Karpas-422 (cell line): ENCODE results near the gene C1QA. TPM values are rescaled to one million over a fixed set of nuclear protein-coding genes. Genes with fewer than 3 reads are reported as not detected.

ENCODE experiments used
- DNase-seq: peaks from one replicate; pipeline ENCODE4 v3.0.0-alpha.2; 2015
- H2AFZ ChIP-seq: fragments of 200-600 bp; sonication (generic); 2 replicates; pipeline ENCODE4 v1.6.1; 2014; ENCODE audit warnings: antibody characterized with exemption, low read length, mixed read lengths
- H3K27ac ChIP-seq: fragments of 200-600 bp; sonication (generic); 2 replicates; pipeline ENCODE4 v1.5.1; 2014; ENCODE audit warnings: mild to moderate bottlenecking, low read length, moderate library complexity
- H3K27me3 ChIP-seq: fragments of 200-600 bp; sonication (generic); 2 replicates; pipeline ENCODE4 v1.6.1; 2014; ENCODE audit warnings: low read length, mixed read lengths
- H3K36me3 ChIP-seq: fragments of 200-600 bp; sonication (generic); 2 replicates; pipeline ENCODE4 v1.6.1; 2014; ENCODE audit warnings: low read length, mixed read lengths; ENCODE audit not compliant: insufficient read depth
- H3K4me1 ChIP-seq: fragments of 200-600 bp; sonication (generic); 2 replicates; pipeline ENCODE4 v1.6.1; 2014; ENCODE audit warnings: mild to moderate bottlenecking, low read length, mixed read lengths
- H3K4me2 ChIP-seq: fragments of 200-600 bp; sonication (generic); 2 replicates; pipeline ENCODE4 v1.6.1; 2014; ENCODE audit warnings: low read length, low read depth, mild to moderate bottlenecking; ENCODE audit not compliant: poor library complexity, severe bottlenecking
- H3K4me3 ChIP-seq: fragments of 200-600 bp; sonication (generic); 2 replicates; pipeline ENCODE4 v1.5.1; 2014; ENCODE audit warnings: mild to moderate bottlenecking, antibody characterized with exemption, low read length, mixed read lengths
- H3K79me2 ChIP-seq: fragments of 200-600 bp; sonication (generic); 2 replicates; pipeline ENCODE4 v1.6.1; 2014; ENCODE audit warnings: mild to moderate bottlenecking, low read length, mixed read lengths
- H3K9ac ChIP-seq: fragments of 200-600 bp; sonication (generic); 2 replicates; pipeline ENCODE4 v1.6.0; 2014; ENCODE audit warnings: low read length
- H3K9me2 ChIP-seq: fragments of 200-600 bp; sonication (generic), shearing (Covaris generic); replicated peaks from 2 replicates; pipeline ENCODE4 v1.6.0; 2014; ENCODE audit warnings: mild to moderate bottlenecking, low read length, moderate library complexity; ENCODE audit not compliant: insufficient read depth
- H3K9me3 ChIP-seq: fragments of 300-700, 200-600 bp; sonication (generic); 2 replicates; pipeline ENCODE4 v1.6.1; 2014; ENCODE audit warnings: low read length, mixed read lengths
- H4K20me1 ChIP-seq: fragments of 200-600 bp; sonication (generic); 2 replicates; pipeline ENCODE4 v1.6.1; 2014; ENCODE audit warnings: mild to moderate bottlenecking, antibody characterized with exemption, low read length, low read depth; ENCODE audit not compliant: insufficient read depth
- total RNA-seq: library from RNA; depleted of rRNA; stranded (reverse); fragments of >200 nt; shearing (Covaris generic); gene quantifications from 2 replicates; pipeline ENCODE4 v1.2.3, GENCODE V29; 2014; ENCODE audit warnings: low replicate concordance

The C1QA gene
- total RNA-seq, 1 experiment from 2014 or later: not detected

- Histone ChIP-seq H3K4me3 (no peak overlapping the region), H3K9ac (no peak overlapping the region), H4K20me1 (no peaks in the 10 kb centered on the region), H3K27ac (no peak overlapping the region), H3K36me3 (no peaks in the 10 kb centered on the region), H3K27me3 (no peaks in the 10 kb centered on the region), H2AFZ (no peak overlapping the region), H3K9me2 (no peaks in the 10 kb centered on the region), H3K4me2 (no peak overlapping the region), H3K9me3 (no peaks in the 10 kb centered on the region), H3K4me1 (no peaks in the 10 kb centered on the region), H3K79me2 (no peaks in the 10 kb centered on the region)
- no peak for DNase-seq
These were observed 19.9 kb upstream of the C1QA start for GRCh38 chr1:22616571-22616970.

DNA sequence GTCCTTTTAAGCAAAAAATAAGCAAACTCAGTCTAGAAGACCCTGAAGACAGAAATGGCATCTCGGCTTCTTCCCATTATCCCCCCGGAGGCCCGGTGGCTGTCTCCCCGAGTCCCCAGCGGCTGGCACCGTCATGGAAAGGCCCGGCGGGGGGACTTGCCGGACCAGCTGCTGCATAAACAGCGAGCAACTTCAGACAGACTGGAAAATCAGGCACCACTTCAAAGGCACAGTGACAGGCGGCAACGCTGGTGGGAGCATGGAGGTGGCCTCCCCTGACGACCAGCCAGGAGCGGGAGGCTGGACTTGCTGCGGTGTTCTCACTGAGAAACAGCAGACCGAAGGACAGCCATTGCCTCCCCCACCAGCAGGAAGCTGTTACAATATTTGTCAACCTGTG, 18.4 kb upstream of the C1QA start:
- Histone ChIP-seq H3K9me2 (no peaks in the 10 kb centered on the region), H3K79me2 (no peaks in the 10 kb centered on the region), H3K4me3 (no peak overlapping the region), H2AFZ (no peak overlapping the region), H3K9me3 (no peaks in the 10 kb centered on the region), H3K27ac (no peak overlapping the region), H3K4me1 (no peaks in the 10 kb centered on the region), H3K27me3 (no peaks in the 10 kb centered on the region), H3K36me3 (no peaks in the 10 kb centered on the region), H3K4me2 (no peak overlapping the region), H3K9ac (no peak overlapping the region), H4K20me1 (no peaks in the 10 kb centered on the region)
- DNase-seq: no peak

GRCh38 chr1:22619252-22619651, 17.2 kb upstream of the C1QA start:
- no peaks in the 10 kb centered on the region for H3K79me2 ChIP-seq
- H3K9ac ChIP-seq: no peak overlapping the region
- no peaks in the 10 kb centered on the region for H3K9me3 ChIP-seq
- no peaks in the 10 kb centered on the region for H3K36me3 ChIP-seq
- no peak for DNase-seq
- no peak overlapping the region for H3K4me2 ChIP-seq
- no peaks in the 10 kb centered on the region for H3K9me2 ChIP-seq
- H3K27ac ChIP-seq: no peak overlapping the region
- no peaks in the 10 kb centered on the region for H3K4me1 ChIP-seq
- H4K20me1 ChIP-seq: no peaks in the 10 kb centered on the region
- no peak overlapping the region for H3K4me3 ChIP-seq
- H3K27me3 ChIP-seq: no peaks in the 10 kb centered on the region
- H2AFZ ChIP-seq: no peak overlapping the region

DNA sequence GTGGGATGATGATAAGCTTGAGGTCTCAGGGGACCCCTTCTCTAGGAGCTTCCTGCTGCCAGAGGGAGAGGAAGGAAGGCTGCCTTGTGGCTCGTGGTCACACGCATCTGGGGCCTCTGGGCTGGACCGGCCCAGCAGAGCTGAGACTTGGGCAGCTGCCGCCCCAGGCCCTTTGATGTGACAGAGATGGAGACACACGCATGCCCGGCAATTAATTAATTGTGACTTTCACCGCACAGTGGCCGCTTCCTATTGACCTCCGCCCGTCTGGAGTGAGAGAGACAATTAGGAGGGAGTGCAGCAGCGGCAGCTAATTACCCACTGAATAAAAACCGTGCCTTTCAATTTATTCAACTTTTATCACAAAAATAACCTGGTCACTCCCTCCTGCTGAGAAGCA, 16.6 kb upstream of the C1QA start:
- no peaks in the 10 kb centered on the region for H3K36me3 ChIP-seq
- no peak overlapping the region for H3K4me2 ChIP-seq
- no peak overlapping the region for H3K9ac ChIP-seq
- H3K4me1 ChIP-seq: no peaks in the 10 kb centered on the region
- H3K4me3 ChIP-seq: no peak overlapping the region
- H3K9me2 ChIP-seq: no peaks in the 10 kb centered on the region
- no peak overlapping the region for H3K27ac ChIP-seq
- H3K9me3 ChIP-seq: no peaks in the 10 kb centered on the region
- H3K27me3 ChIP-seq: no peaks in the 10 kb centered on the region
- H4K20me1 ChIP-seq: no peaks in the 10 kb centered on the region
- DNase-seq: no peak
- no peaks in the 10 kb centered on the region for H3K79me2 ChIP-seq
- H2AFZ ChIP-seq: no peak overlapping the region

GRCh38 chr1:22621761-22622160, 14.7 kb upstream of the C1QA start:
- DNase-seq: no peak
- H3K9ac ChIP-seq: no peak overlapping the region
- no peak overlapping the region for H2AFZ ChIP-seq
- no peaks in the 10 kb centered on the region for H3K36me3 ChIP-seq
- H4K20me1 ChIP-seq: no peaks in the 10 kb centered on the region; the same call in 1 of the 2 replicates
- no peaks in the 10 kb centered on the region for H3K79me2 ChIP-seq
- H3K27ac ChIP-seq: no peak overlapping the region
- H3K4me3 ChIP-seq: no peak overlapping the region
- no peaks in the 10 kb centered on the region for H3K9me3 ChIP-seq
- no peaks in the 10 kb centered on the region for H3K4me1 ChIP-seq
- no peaks in the 10 kb centered on the region for H3K27me3 ChIP-seq
- H3K9me2 ChIP-seq: no peaks in the 10 kb centered on the region
- no peak overlapping the region for H3K4me2 ChIP-seq

- Histone ChIP-seq H3K27me3 (no peaks in the 10 kb centered on the region), H3K9me2 (no peaks in the 10 kb centered on the region), H2AFZ (no peak overlapping the region), H4K20me1 (no peaks in the 10 kb centered on the region; the same call in 1 of the 2 replicates), H3K4me2 (no peak overlapping the region), H3K4me3 (no peak overlapping the region), H3K4me1 (no peaks in the 10 kb centered on the region), H3K36me3 (no peaks in the 10 kb centered on the region), H3K27ac (no peak overlapping the region), H3K9me3 (no peaks in the 10 kb centered on the region), H3K9ac (no peak overlapping the region), H3K79me2 (no peaks in the 10 kb centered on the region)
- no peak for DNase-seq
These were observed 11.0 kb upstream of the C1QA start for GRCh38 chr1:22625262-22625925.

- no peaks in the 10 kb centered on the region; the same call in 1 of the 2 replicates for H4K20me1 ChIP-seq
- H3K79me2 ChIP-seq: no peaks in the 10 kb centered on the region
- no peak for DNase-seq
- H2AFZ ChIP-seq: no peak overlapping the region
- no peak overlapping the region for H3K27ac ChIP-seq
- H3K9ac ChIP-seq: no peak overlapping the region
- no peaks in the 10 kb centered on the region for H3K9me3 ChIP-seq
- H3K27me3 ChIP-seq: no peaks in the 10 kb centered on the region
- H3K36me3 ChIP-seq: no peaks in the 10 kb centered on the region
- no peak overlapping the region for H3K4me3 ChIP-seq
- no peak overlapping the region for H3K4me2 ChIP-seq
- no peaks in the 10 kb centered on the region for H3K9me2 ChIP-seq
- H3K4me1 ChIP-seq: no peaks in the 10 kb centered on the region
These were observed 9.9 kb upstream of the C1QA start for GRCh38 chr1:22626237-22627157.

GRCh38 chr1:22627331-22627730, 9.1 kb upstream of the C1QA start:
- H4K20me1 ChIP-seq: no peaks in the 10 kb centered on the region; the same call in 1 of the 2 replicates
- DNase-seq: no peak

More at GRCh38 chr1:22627331-22627730, 9.1 kb upstream of the C1QA start:
- no peaks in the 10 kb centered on the region for H3K36me3 ChIP-seq
- no peaks in the 10 kb centered on the region for H3K27me3 ChIP-seq
- no peak overlapping the region for H2AFZ ChIP-seq
- no peaks in the 10 kb centered on the region for H3K4me1 ChIP-seq
- no peak overlapping the region for H3K27ac ChIP-seq
- no peak overlapping the region for H3K9ac ChIP-seq
- no peaks in the 10 kb centered on the region for H3K9me3 ChIP-seq
- H3K9me2 ChIP-seq: no peaks in the 10 kb centered on the region
- no peak overlapping the region for H3K4me3 ChIP-seq
- H3K79me2 ChIP-seq: no peaks in the 10 kb centered on the region
- H3K4me2 ChIP-seq: no peak overlapping the region
